Gastroesophageal sphincter (tissue), 4 donors: ENCODE data around the gene NFKB1. TPM values are rescaled to one million over a fixed set of nuclear protein-coding genes. Genes with fewer than 3 reads are reported as not detected.

Experiments
- ATAC-seq: fragments of 150-250 bp; one replicate; pipeline ENCODE4 v1.9.1; 2016; ENCODE audit warnings: mild to moderate bottlenecking, moderate library complexity
- H3K27ac ChIP-seq, 4 donors: fragments of 200-600 bp; sonication (generic) in 3 of 4; 1 replicate in 3 of 4; 2 replicates in 1 of 4; pipeline ENCODE4 v1.5.1; 2016 to 2019
- H3K27me3 ChIP-seq: fragments of 200-600 bp; sonication (generic); one replicate; pipeline ENCODE4 v1.5.1; 2019
- H3K36me3 ChIP-seq, 2 donors: fragments of 200-600 bp; sonication (generic); one replicate each; pipeline ENCODE4 v1.5.1; 2019; ENCODE audit warnings: control low read depth in 1 of 2
- H3K4me1 ChIP-seq, 3 donors: fragments of 200-600 bp; sonication (generic); 1 replicate in 2 of 3; 2 replicates in 1 of 3; pipeline ENCODE4 v1.5.1; 2016 to 2019; ENCODE audit warnings: control low read depth in 2 of 3
- H3K4me3 ChIP-seq, 2 donors: fragments of 200-600 bp; sonication (generic); one replicate each; pipeline ENCODE4 v1.5.1; 2019; ENCODE audit warnings: mild to moderate bottlenecking in 1 of 2, moderate library complexity in 1 of 2
- H3K9me3 ChIP-seq, 3 donors: fragments of 200-600 bp; sonication (generic); one replicate each; pipeline ENCODE4 v1.5.1; 2017 to 2019; ENCODE audit warnings: control low read depth in 2 of 3
- CTCF ChIP-seq, 4 experiments: fragments of 200-600 bp in 2 of 4; fragments of 450-650 bp in 2 of 4; sonication (generic) in 1 of 4; IDR thresholded peaks; one replicate each; pipeline ENCODE4 v1.5.1; 2017 to 2019; ENCODE audit warnings: antibody characterized with exemption in 4 of 4, mild to moderate bottlenecking in 2 of 4, moderate library complexity in 2 of 4
- EP300 ChIP-seq: sonication (generic); formaldehyde crosslinking; IDR thresholded peaks from one replicate; pipeline ENCODE4 v1.6.1; 2017; ENCODE audit warnings: antibody characterized with exemption, mild to moderate bottlenecking
- POLR2A ChIP-seq, 2 donors: fragments of 450-650 bp; IDR thresholded peaks; one replicate each; pipeline ENCODE4 v1.6.1; 2017; ENCODE audit warnings: antibody characterized with exemption in 2 of 2, mild to moderate bottlenecking in 2 of 2, moderate library complexity in 1 of 2
- POLR2AphosphoS5 ChIP-seq: sonication (generic); formaldehyde crosslinking; IDR thresholded peaks from one replicate; pipeline ENCODE4 v1.6.1; 2017; ENCODE audit warnings: antibody characterized with exemption
- WGBS, 2 donors: methylation state at CpG; one replicate each; pipeline ENCODE4 v1.1.5; 2018; ENCODE audit warnings: low coverage in 1 of 2; 5-methylcytosine and 5-hydroxymethylcytosine counted together
- total RNA-seq, 4 donors: library from RNA; depleted of rRNA; stranded (reverse); fragments of >200 nt; gene quantifications; one replicate each; pipeline ENCODE4 v1.1.0, GENCODE V29; 2016

The NFKB1 gene
- total RNA-seq, 4 donors from 2014 or later, result 27.6 to 50.1 (median 43.8) TPM

- ATAC-seq, result no peak
These were observed 26.6 kb downstream of the NFKB1 start for GRCh38 chr4:102527695-102528283.

GRCh38 chr4:102529977-102530376 lies 28.8 kb downstream of the NFKB1 start:
- WGBS, 2 donors, result 50 to 56% methylated on average over 1 of the region's 1 CpG
- H3K36me3 ChIP-seq, result peaks cover 0 to 18% of the 10 kb centered on the region in 2 donors
- peaks cover 0 to 14% (median 0%) of the 10 kb centered on the region in 3 donors for H3K4me1 ChIP-seq
- H3K27me3 ChIP-seq, result no peaks in the 10 kb centered on the region
- TF ChIP-seq POLR2AphosphoS5 (no peak), EP300 (no peak), CTCF (IDR thresholded peaks at IDR 0.05) (no peak), POLR2A (IDR thresholded peaks at IDR 0.05) (no peak)
- no peak overlapping the region for H3K27ac ChIP-seq
- no peak overlapping the region for H3K4me3 ChIP-seq
- no peak for ATAC-seq
- H3K9me3 ChIP-seq, result no peaks in the 10 kb centered on the region

More at GRCh38 chr4:102527695-102528283, 26.6 kb downstream of the NFKB1 start:
- Histone ChIP-seq H3K9me3 (no peaks in the 10 kb centered on the region), H3K27ac (no peak overlapping the region), H3K36me3 (peaks cover 0 to 18% of the 10 kb centered on the region in 2 donors), H3K4me3 (no peak overlapping the region), H3K4me1 (peaks cover 0 to 10% (median 0%) of the 10 kb centered on the region in 3 donors), H3K27me3 (no peaks in the 10 kb centered on the region)
- 78% methylated on average over 5 to 7 of the region's 7 CpGs for WGBS, 2 donors
- TF ChIP-seq POLR2AphosphoS5, result no peak
- no peak for TF ChIP-seq POLR2A (IDR thresholded peaks at IDR 0.05)
- TF ChIP-seq EP300, result no peak
- no peak for TF ChIP-seq CTCF (IDR thresholded peaks at IDR 0.05)

- ATAC-seq, result no peak
- Histone ChIP-seq H3K27ac (no peak overlapping the region), H3K9me3 (no peaks in the 10 kb centered on the region), H3K27me3 (no peaks in the 10 kb centered on the region), H3K4me1 (peaks cover 0 to 15% (median 0%) of the 10 kb centered on the region in 3 donors), H3K4me3 (no peak overlapping the region), H3K36me3 (peaks cover 0 to 18% of the 10 kb centered on the region in 2 donors)
- TF ChIP-seq POLR2AphosphoS5, result no peak
- TF ChIP-seq CTCF (IDR thresholded peaks at IDR 0.05), result no peak
- TF ChIP-seq POLR2A (IDR thresholded peaks at IDR 0.05), result no peak
- TF ChIP-seq EP300, result no peak
- WGBS, 2 donors, result 90 to 92% methylated on average over 2 of the region's 2 CpGs
These were observed 29.8 kb downstream of the NFKB1 start for GRCh38 chr4:102530986-102531385.

GRCh38 chr4:102531462-102531861 lies 30.3 kb downstream of the NFKB1 start:
- peaks cover 0 to 15% (median 0%) of the 10 kb centered on the region in 3 donors for H3K4me1 ChIP-seq
- 94 to 100% methylated on average over 1 of the region's 1 CpG for WGBS, 2 donors
- H3K27ac ChIP-seq, result no peak overlapping the region
- no peak for ATAC-seq
- H3K27me3 ChIP-seq, result no peaks in the 10 kb centered on the region
- no peak for TF ChIP-seq POLR2A (IDR thresholded peaks at IDR 0.05)
- no peak for TF ChIP-seq CTCF (IDR thresholded peaks at IDR 0.05)
- TF ChIP-seq EP300, result no peak
- no peak for TF ChIP-seq POLR2AphosphoS5
- no peaks in the 10 kb centered on the region for H3K9me3 ChIP-seq
- H3K36me3 ChIP-seq, result peaks cover 0 to 18% of the 10 kb centered on the region in 2 donors
- H3K4me3 ChIP-seq, result no peak overlapping the region

- no peak for ATAC-seq
- no peak overlapping the region for H3K27ac ChIP-seq
- TF ChIP-seq CTCF (IDR thresholded peaks at IDR 0.05) (no peak), EP300 (no peak), POLR2A (IDR thresholded peaks at IDR 0.05) (no peak)
- H3K36me3 ChIP-seq, result peaks cover 0 to 19% of the 10 kb centered on the region in 2 donors
- WGBS, 2 donors, result 88 to 97% methylated on average over 4 of the region's 4 CpGs
- no peaks in the 10 kb centered on the region for H3K9me3 ChIP-seq
- H3K4me1 ChIP-seq, result peaks cover 0 to 15% (median 0%) of the 10 kb centered on the region in 3 donors
- no peak overlapping the region for H3K4me3 ChIP-seq
- no peaks in the 10 kb centered on the region for H3K27me3 ChIP-seq
These were observed 32.2 kb downstream of the NFKB1 start for GRCh38 chr4:102533348-102533747.
